Measurements from ENCODE around the gene KCTD21. TPM values are rescaled to one million over a fixed set of nuclear protein-coding genes. Genes with fewer than 3 reads are reported as not detected.

KCTD21 gene
- total and polyA plus RNA-seq, 8 donors: 2.9 to 62.4 (median 3.7) TPM; not detected in 1

DNA sequence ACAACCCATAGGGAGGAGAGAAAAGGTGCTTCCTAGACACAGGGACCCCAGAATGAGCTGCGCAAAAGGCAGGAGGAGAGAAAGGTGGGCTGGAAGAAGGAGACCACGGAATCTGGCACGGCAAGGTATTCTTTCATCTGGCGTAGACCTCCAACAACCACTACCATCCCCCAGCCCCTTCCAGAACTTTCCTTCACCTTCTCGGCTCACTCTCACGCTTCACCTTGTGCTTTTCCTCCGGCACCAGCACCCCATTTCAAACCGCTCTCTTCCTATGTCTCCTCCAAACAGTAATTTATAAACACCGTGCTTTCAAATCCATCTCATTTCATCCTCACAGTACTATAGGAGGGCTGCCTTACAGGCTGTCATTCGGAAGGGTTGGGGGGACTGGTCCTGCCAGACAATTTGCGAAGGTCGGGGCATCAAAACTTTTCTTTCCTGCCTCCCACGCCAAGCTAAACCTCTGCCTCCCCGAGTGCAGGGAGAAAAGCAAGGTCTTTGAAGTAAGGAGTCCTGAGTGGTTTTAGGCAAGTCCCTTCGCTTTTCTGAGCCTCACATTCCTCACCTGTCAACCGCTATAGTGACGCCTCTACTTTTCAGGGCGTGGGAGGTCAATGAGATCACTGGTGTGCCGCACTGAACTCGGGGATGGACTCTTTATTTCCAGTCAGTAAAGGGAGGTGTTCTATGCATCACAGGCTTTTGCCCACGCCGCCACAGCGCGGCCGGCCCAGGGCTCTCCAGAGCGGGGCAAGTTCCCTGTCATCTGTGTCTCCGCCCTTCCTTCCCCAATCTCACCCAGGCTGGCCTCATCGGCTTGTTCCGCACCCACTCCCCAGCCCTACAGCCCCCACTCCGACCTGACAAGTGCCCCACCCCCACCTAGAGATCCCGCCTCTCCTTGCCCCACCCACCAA lies 800 bp downstream of the KCTD21 start:
- TF ChIP-seq CTCF (IDR thresholded peaks at IDR 0.05) (no peak), POLR2A (IDR thresholded peaks at IDR 0.05) (no peak), EP300 (IDR thresholded peaks at IDR 0.05) (no peak), POLR2AphosphoS5 (IDR thresholded peaks at IDR 0.05) (no peak)
- H3K4me3 ChIP-seq: peak overlapping the region; percentile 84 to 97 (median 88)
- intact Hi-C loops (cut with DNase I; ENCODE audit: low total_unique reads): no loop called here
- DNase-seq: no peak
- H3K27me3 ChIP-seq: no peaks in the 10 kb centered on the region
- H3K9me3 ChIP-seq: no peaks in the 10 kb centered on the region
- H3K36me3 ChIP-seq: peaks cover 0 to 17% (median 8%) of the 10 kb centered on the region in 4 donors
- peak overlapping the region; percentile 25 to 92 (median 87) for H3K27ac ChIP-seq
- 18 to 21% (median 20%) methylated on average over 25 to 31 of the region's 31 CpGs for WGBS, 5 donors
- peaks cover 25 to 54% (median 42%) of the 10 kb centered on the region in 4 donors for H3K4me1 ChIP-seq

DNA sequence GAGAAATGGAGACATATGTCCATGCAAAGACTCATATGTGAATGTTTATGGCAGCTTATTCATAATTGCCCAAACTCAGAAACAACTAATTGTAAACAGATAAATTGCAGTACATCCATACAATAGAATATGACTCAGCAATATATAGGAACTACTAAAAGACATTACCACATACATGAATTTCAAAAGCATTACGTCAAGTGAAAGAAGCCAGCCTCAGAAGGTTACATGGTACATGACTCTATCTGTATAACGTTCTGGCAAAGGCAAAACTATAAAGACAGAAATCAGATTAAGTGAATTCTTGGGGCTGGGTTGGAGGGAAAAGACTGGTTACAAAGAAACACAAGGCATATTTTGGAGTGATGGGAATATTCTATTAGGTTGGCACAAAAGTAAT lies 7.2 kb downstream of the KCTD21 start:
- Histone ChIP-seq H3K27ac (no peak overlapping the region), H3K4me3 (no peak overlapping the region), H3K9me3 (no peaks in the 10 kb centered on the region), H3K27me3 (no peaks in the 10 kb centered on the region), H3K36me3 (peaks cover 0 to 36% (median 28%) of the 10 kb centered on the region in 4 donors), H3K4me1 (peaks cover 0 to 10% (median 5%) of the 10 kb centered on the region in 4 donors)
- TF ChIP-seq CTCF (IDR thresholded peaks at IDR 0.05): no peak
- no peak for TF ChIP-seq POLR2A (IDR thresholded peaks at IDR 0.05)
- no peak for TF ChIP-seq EP300 (IDR thresholded peaks at IDR 0.05)
- no peak for TF ChIP-seq POLR2AphosphoS5 (IDR thresholded peaks at IDR 0.05)
- no peak for DNase-seq
- WGBS, 5 donors: 70 to 90% (median 84%) methylated on average over 2 of the region's 2 CpGs
- intact Hi-C loops (cut with DNase I; ENCODE audit: low total_unique reads): no loop called here

DNA sequence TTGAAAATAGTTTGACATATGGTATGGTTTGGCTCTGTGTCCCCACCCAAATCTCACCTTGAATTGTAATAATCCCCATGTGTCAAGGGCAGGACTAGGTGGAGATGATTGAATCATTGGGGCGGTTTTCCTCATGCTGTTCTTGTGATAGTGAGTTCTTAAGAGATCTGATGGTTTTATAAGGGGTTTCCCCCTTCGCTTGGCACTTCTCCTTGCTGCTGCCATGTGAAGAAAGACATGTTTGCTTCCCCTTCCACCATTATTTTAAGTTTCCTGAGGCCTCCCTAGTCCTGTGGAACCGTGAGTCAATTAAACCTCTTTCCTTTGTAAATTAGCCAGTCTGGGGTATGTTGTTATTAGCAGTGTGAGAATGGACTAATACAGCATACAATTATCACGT lies 7.7 kb downstream of the KCTD21 start:
- 88 to 99% (median 94%) methylated on average over 4 of the region's 4 CpGs for WGBS, 5 donors
- no peak overlapping the region for H3K27ac ChIP-seq
- intact Hi-C loops (cut with DNase I; ENCODE audit: low total_unique reads): no loop called here
- no peaks in the 10 kb centered on the region for H3K9me3 ChIP-seq
- TF ChIP-seq CTCF (IDR thresholded peaks at IDR 0.05) (no peak), POLR2AphosphoS5 (IDR thresholded peaks at IDR 0.05) (no peak), EP300 (IDR thresholded peaks at IDR 0.05) (no peak), POLR2A (IDR thresholded peaks at IDR 0.05) (no peak)
- no peak for DNase-seq
- H3K4me1 ChIP-seq: peaks cover 0 to 6% (median 1%) of the 10 kb centered on the region in 4 donors
- H3K27me3 ChIP-seq: no peaks in the 10 kb centered on the region
- H3K4me3 ChIP-seq: no peak overlapping the region
- H3K36me3 ChIP-seq: peaks cover 0 to 34% (median 27%) of the 10 kb centered on the region in 4 donors

DNA sequence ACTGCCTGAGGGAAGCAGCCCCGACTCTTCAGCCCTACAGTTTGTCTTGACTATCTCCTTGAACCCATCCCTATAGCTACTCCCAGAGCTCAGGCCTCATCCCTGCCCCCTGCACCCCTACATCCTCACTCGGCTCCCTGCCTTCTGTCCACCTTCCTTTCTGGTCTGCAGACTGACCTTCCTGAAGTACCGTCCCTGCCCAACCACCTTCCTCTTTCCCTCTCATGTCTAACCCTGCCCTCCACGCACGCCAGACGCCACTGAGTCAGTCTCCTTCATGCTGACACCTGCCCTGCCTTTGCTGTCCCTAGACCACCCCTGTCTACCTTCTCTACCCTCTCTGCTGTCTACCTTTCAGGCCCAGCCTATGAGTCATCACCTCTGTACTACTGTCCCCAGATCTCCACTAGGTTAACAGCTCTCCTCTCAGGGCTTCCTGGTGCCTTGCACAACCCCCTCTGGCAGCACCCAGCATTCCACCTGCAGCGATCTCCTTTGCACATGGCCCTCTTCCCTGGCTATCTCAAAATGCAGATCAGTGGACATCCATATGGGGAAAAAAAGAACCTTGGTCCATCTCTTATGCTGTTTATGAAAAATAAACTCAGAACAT lies 8.9 kb downstream of the KCTD21 start:
- H3K36me3 ChIP-seq: peaks cover 0 to 30% (median 26%) of the 10 kb centered on the region in 4 donors
- DNase-seq: no peak
- H3K27ac ChIP-seq: no peak overlapping the region
- no peaks in the 10 kb centered on the region for H3K4me1 ChIP-seq
- WGBS, 5 donors: 87 to 96% (median 94%) methylated on average over 7 of the region's 7 CpGs
- H3K9me3 ChIP-seq: no peaks in the 10 kb centered on the region
- H3K4me3 ChIP-seq: no peak overlapping the region
- no peak for TF ChIP-seq CTCF (IDR thresholded peaks at IDR 0.05)
- no peak for TF ChIP-seq POLR2AphosphoS5 (IDR thresholded peaks at IDR 0.05)
- no peak for TF ChIP-seq EP300 (IDR thresholded peaks at IDR 0.05)
- TF ChIP-seq POLR2A (IDR thresholded peaks at IDR 0.05): no peak
- intact Hi-C loops (cut with DNase I; ENCODE audit: low total_unique reads): no loop called here
- no peaks in the 10 kb centered on the region for H3K27me3 ChIP-seq
